Glutamatergic neuron (in vitro differentiated cells): ENCODE measurements around the gene TMA7. TPM values are rescaled to one million over a fixed set of nuclear protein-coding genes. Genes with fewer than 3 reads are reported as not detected.

Experiments used
- DNase-seq: peaks from one replicate; pipeline ENCODE4 v3.0.0; 2022
- H3K27ac Mint-ChIP-seq: one replicate; pipeline ENCODE4 v1.8.0; 2020; ENCODE audit warnings: mild to moderate bottlenecking, mixed read lengths, inconsistent platforms; ENCODE audit not compliant: unreplicated experiment
- H3K27me3 Mint-ChIP-seq: one replicate; pipeline ENCODE4 v1.8.0; 2020; ENCODE audit warnings: mild to moderate bottlenecking, moderate library complexity, mixed read lengths, inconsistent platforms; ENCODE audit not compliant: unreplicated experiment
- H3K36me3 Mint-ChIP-seq: one replicate; pipeline ENCODE4 v1.8.0; 2020; ENCODE audit warnings: mild to moderate bottlenecking, mixed read lengths, inconsistent platforms; ENCODE audit not compliant: unreplicated experiment
- H3K4me1 Mint-ChIP-seq: one replicate; pipeline ENCODE4 v1.8.0; 2020; ENCODE audit warnings: mild to moderate bottlenecking, low read depth, mixed read lengths, inconsistent platforms; ENCODE audit not compliant: unreplicated experiment
- H3K4me3 Mint-ChIP-seq: one replicate; pipeline ENCODE4 v1.8.0; 2020; ENCODE audit warnings: mild to moderate bottlenecking, mixed read lengths, inconsistent platforms; ENCODE audit not compliant: unreplicated experiment
- H3K9me3 Mint-ChIP-seq: one replicate; pipeline ENCODE4 v1.8.0; 2020; ENCODE audit warnings: mild to moderate bottlenecking, moderate library complexity, mixed read lengths, inconsistent platforms; ENCODE audit not compliant: unreplicated experiment
- total RNA-seq: library from RNA; stranded (reverse); fragmentation: NEBNext Ultra II Directional; extraction: Animal tissue kit (Norgen Biotek cat#: 25700); gene quantifications from one replicate; pipeline ENCODE4 v1.2.1, GENCODE V29; 2021; ENCODE audit not compliant: unreplicated experiment
- TF ChIP-seq, protein P1 (sequence below): fragments of 200-600 bp; sonication (generic); IDR thresholded peaks from one replicate; pipeline ENCODE4 v1.5.0; 2021; ENCODE audit not compliant: partially characterized antibody, unreplicated experiment

Gene TMA7
- total RNA-seq, 1 donor from 2014 or later: 154 TPM

DNA sequence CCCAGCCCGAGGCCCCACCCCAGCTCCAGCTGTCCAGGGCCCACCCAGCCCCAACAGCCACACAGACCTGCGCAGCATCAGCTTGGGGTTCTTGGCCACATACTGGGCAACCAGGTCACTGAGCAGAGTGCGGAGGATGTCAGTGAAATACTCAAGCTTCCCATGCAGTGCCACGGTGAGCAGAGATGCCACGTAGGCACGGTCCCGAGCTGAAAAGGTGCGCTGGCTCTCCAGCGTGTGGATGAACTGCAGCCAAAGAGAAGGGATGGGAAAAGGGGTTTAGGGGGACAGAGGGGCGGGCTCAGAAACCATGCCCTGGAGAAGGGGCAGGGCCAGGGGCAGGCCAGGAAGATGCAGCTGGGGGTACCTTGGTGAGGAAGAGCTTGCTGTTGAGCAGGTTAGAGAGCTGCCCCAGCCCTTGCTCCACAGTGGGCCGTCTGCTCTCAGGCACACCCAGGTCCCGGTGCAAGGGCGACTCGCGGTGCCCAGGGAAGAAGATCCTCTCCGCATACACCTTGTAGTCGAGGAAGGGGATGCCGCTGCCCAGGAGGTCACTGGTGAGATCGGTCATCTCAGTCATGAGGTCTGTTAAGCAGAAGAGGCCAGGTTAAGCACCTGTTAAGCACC lies 27.6 kb upstream of the TMA7 start:
- H3K27ac Mint-ChIP-seq: no peak overlapping the region
- H3K4me1 Mint-ChIP-seq: no peaks in the 10 kb centered on the region
- no peak overlapping the region for H3K4me3 Mint-ChIP-seq
- H3K9me3 Mint-ChIP-seq: peaks cover 2% of the 10 kb centered on the region
- no peaks in the 10 kb centered on the region for H3K36me3 Mint-ChIP-seq
- TF ChIP-seq, protein P1, sequence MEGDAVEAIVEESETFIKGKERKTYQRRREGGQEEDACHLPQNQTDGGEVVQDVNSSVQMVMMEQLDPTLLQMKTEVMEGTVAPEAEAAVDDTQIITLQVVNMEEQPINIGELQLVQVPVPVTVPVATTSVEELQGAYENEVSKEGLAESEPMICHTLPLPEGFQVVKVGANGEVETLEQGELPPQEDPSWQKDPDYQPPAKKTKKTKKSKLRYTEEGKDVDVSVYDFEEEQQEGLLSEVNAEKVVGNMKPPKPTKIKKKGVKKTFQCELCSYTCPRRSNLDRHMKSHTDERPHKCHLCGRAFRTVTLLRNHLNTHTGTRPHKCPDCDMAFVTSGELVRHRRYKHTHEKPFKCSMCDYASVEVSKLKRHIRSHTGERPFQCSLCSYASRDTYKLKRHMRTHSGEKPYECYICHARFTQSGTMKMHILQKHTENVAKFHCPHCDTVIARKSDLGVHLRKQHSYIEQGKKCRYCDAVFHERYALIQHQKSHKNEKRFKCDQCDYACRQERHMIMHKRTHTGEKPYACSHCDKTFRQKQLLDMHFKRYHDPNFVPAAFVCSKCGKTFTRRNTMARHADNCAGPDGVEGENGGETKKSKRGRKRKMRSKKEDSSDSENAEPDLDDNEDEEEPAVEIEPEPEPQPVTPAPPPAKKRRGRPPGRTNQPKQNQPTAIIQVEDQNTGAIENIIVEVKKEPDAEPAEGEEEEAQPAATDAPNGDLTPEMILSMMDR: no peak
- H3K27me3 Mint-ChIP-seq: peaks cover 8% of the 10 kb centered on the region
- peak; percentile 5 for DNase-seq

DNA sequence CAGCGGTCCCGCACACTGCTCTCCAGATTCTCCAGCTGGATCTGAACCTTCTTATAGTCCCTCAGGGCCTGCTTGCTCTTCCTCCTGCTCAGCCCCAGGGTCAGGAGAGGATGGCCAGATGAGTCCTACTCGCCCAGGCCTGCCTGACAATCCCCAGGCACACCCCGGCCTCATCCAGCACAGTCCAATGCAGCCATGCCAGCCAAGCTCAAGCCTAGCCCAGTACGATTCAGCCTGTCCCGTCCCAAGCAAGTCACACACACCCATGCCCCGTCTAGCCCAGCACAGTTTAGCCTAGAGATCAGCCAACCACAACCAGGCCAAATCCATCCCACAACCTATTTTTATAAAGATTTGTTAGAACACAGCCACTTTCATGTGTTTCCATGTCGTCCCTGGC lies 27.0 kb upstream of the TMA7 start:
- TF ChIP-seq, protein P1: no peak
- DNase-seq: peak; percentile 8
- H3K27me3 Mint-ChIP-seq: peaks cover 8% of the 10 kb centered on the region
- H3K4me3 Mint-ChIP-seq: no peak overlapping the region
- H3K27ac Mint-ChIP-seq: no peak overlapping the region
- H3K36me3 Mint-ChIP-seq: no peaks in the 10 kb centered on the region
- H3K9me3 Mint-ChIP-seq: peaks cover 2% of the 10 kb centered on the region
- no peaks in the 10 kb centered on the region for H3K4me1 Mint-ChIP-seq

DNA sequence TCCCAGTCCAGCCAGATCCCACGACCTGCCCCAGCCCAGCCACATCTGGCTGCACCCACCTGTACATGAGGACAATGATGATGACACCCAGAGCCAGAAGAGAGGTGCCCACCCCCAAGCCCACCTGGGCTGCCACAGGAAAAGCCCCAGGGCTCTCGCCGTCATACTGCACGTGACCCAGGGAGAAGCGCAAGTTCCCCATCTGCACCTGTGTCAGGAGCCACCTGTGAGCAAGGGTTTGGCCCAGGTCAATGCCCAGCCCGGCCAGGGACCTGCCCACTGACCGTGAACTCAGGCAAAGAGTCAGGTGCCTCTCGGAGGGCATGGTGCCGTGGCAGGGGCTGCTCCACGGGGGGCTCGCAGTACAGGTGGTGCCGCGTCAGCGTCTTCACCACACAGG lies 26.4 kb upstream of the TMA7 start:
- H3K27me3 Mint-ChIP-seq: peaks cover 5% of the 10 kb centered on the region
- H3K4me3 Mint-ChIP-seq: no peak overlapping the region
- TF ChIP-seq, protein P1: no peak
- no peak overlapping the region for H3K27ac Mint-ChIP-seq
- no peaks in the 10 kb centered on the region for H3K4me1 Mint-ChIP-seq
- peak; percentile 2 for DNase-seq
- peaks cover 2% of the 10 kb centered on the region for H3K9me3 Mint-ChIP-seq
- no peaks in the 10 kb centered on the region for H3K36me3 Mint-ChIP-seq

DNA sequence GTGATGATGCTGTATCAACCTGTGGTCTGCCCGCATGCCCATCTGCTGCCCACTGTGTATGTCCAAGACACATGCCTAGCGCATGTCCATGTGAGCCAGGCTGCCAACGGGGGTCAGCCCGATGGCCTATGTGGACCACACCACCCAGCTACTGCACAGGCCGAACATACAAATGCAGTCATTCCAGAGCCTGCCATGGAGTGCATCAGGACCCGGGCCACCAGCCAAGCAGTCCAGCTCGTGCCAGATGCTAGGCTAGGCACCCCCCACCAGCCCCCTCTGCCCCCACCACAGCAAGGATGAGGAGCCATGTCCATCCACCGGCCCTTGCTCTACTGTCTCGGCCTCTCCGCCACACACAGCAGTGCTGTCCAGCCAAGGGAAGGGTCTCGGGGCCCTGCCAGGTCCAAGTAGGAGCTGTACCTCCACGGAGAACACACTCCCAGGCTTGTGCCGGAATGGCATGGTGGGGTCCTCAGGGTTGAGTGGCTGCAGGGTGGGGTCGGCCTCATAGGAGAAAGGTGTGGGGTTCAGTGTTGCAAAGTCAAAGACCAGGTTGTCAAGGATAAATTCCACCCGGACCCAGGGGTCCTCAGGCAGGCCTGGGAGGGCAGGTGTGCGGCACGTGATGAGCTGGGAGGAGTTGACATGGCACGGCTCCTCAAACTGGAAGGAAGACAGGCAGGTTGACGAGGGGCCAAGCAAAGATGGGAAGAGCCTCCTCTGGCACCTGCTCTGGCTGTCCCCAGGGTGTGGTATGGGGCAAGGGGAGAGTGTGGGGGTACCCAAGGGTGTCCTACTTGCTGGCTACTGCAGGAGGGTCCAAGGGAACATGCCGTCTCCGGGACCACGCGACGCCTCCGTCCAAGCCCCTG lies 25.4 kb upstream of the TMA7 start:
- no peak overlapping the region for H3K4me3 Mint-ChIP-seq
- no peak overlapping the region for H3K27ac Mint-ChIP-seq
- peaks cover 2% of the 10 kb centered on the region for H3K9me3 Mint-ChIP-seq
- no peaks in the 10 kb centered on the region for H3K36me3 Mint-ChIP-seq
- no peaks in the 10 kb centered on the region for H3K4me1 Mint-ChIP-seq
- DNase-seq: peak; percentile 5
- H3K27me3 Mint-ChIP-seq: peaks cover 5% of the 10 kb centered on the region
- TF ChIP-seq, protein P1: no peak
